ENCODE results near the gene ZNF24. TPM values are rescaled to one million over a fixed set of nuclear protein-coding genes. Genes with fewer than 3 reads are reported as not detected.
A peak's percentile ranks its signal among the peaks of the same experiment; 100 is the strongest.

The ZNF24 gene
- total RNA-seq: 53.1 TPM

DNA sequence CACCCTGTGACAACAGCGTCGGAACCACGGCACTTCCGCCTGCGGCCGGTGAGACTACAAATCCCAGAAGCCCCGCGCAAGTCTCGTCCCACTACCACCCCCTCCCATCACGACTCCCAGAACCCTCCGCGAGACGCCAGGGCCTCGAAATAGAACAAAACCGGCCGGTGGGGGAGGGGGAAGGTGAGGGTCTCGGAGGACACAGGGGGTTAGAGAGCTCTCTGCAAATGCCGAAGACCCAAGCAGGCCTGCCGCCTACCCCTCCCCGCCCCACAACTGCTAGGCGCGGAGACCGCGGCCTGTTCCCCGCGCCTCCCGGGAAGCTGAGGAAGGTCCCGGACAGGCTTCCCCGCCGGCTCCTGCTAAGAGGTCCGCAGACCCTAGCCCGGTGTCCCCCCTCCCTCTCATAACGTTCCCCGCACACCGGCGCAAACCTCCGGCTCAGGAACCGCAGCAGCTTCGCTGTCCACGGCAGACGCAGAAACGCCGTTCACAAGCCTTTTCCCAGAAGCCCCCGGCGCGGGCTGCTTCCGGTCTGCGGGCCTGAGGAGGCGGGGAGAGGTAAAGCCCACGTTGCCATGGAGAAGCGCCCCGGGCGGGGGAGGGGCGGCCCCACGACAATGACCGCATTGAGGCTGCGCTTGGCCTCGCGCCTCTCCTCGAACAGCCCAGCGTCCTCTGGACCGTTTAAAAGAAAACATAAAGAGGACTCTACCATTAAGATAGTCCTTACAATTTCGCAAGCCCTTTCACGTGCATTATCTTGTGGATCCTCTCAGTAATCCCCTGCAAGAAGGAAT lies at the start of gene ZNF24:
ZNF24 (minus strand) TSS at position 485 of the 800 bp plus-strand sequence. CDS start 3,770 bp downstream, outside the sequence.
- DNase-seq (ENCODE audit: low spot score): peak; percentile 96

DNA sequence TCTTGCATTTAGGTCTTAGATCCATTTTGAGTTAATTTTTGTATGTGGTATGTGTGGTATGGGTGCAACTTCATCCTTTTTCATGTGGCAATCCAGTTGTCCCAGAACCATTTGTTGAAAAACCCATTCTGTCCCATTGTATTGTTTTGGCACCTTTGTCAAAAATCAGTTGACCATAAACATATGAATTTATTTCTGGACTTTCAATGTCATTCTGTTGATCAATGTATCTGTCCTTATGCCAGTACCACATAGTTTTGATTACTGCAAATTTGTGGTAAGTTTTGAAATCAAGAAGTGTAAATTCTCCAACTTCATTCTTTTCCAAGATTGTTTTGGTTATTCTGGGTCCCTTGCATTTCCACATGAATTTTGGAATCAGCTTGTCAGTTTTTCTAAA lies 49.5 kb upstream of the ZNF24 start:
- DNase-seq (ENCODE audit: low spot score): no peak

DNA sequence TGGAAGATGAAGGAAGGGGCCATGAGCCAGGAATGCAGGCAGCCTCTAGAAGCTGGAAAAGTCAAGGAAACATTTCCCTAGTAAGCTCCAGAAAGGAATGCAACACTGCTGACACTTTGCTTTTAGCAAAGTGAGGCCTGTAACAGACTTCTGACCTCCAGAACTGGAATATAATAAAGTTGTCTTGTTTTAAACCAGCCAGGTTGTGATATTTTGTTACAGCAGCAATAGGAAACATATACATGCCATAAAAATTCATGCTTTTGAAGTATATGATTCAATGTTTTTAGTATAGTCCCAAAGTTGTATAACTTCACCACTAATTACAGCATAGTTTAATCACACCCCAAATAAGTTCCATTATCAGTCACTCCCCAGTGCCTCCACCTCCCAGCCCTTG lies 48.2 kb upstream of the ZNF24 start:
- no peak for DNase-seq (ENCODE audit: low spot score)

DNA sequence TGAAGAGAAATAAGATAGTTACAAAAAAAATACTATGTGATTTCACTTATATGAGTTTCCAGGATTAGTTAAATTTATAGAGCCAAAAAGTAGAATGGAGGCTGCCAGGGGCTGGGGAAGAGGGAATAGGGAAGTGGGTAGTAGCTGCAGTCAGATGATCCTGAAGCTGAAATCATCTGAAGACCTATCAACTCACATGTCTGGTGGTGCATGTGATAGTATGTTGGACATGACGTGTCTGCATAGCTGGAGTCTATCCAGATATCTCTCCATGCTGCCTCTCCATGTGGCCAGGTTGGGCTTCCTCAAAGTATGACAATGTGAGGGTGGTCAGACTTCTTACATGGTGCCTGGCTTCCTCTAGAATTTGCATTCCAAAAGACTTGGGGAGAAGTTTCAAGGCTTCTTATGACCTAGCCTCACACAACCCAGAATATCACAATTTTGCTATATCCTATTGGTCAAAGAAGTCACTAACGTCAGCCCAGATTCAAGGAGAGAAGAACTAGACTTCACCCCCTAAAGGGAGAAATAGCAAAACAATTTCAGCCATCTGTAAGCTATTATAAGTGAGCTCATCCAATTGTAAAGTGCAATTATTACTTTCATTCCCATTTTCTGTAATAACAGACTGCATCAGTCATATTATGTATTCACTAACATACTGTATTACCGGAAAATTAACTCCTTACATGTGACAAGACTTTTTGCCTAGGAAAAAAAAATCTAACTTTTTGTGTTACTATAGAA lies 46.9 kb upstream of the ZNF24 start:
- no peak for DNase-seq (ENCODE audit: low spot score)

DNA sequence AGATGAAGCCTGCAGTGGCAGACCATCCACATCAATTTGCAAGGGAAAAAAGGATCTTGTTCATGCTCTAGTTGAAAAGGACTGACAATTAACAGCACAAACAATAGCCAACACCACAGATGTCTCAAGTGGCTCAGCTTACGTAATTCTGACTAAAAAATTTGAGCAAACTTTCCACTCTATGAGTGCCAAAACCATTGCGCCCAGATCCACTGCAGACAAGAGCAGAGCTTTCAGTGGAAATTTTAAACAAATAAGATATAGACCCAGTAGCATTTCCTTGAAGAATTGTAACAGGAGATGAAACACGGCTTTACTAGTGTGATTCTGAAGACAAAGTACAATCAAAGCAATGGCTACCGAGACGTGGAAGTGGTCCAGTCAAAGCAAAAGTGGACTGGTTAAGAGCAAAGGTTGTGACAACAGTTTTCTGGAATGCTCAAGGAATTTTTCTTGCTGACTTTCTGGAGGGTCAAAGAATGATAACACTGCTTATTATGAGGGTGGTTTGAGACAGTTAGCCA lies 44.9 kb upstream of the ZNF24 start:
- DNase-seq (ENCODE audit: low spot score): no peak

DNA sequence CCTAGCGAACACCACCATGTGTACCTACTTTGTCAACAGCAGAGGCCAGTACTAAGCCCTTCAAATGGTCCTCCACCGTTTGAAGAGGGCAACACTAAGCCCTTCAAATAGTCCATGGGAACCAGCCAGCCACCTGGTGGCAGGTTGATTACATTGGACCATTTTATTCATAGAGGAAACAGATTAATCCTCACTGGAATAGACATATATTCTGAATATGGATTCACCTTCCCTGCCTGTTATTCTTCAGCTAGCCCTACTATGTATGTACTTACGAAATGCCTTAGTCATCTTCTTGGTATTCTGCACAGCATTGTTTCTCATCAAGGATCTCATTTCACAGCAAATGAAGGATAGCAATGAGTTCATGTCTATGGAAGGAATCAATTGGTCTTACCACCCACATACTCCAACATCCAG lies 42.9 kb upstream of the ZNF24 start:
- no peak for DNase-seq (ENCODE audit: low spot score)

DNA sequence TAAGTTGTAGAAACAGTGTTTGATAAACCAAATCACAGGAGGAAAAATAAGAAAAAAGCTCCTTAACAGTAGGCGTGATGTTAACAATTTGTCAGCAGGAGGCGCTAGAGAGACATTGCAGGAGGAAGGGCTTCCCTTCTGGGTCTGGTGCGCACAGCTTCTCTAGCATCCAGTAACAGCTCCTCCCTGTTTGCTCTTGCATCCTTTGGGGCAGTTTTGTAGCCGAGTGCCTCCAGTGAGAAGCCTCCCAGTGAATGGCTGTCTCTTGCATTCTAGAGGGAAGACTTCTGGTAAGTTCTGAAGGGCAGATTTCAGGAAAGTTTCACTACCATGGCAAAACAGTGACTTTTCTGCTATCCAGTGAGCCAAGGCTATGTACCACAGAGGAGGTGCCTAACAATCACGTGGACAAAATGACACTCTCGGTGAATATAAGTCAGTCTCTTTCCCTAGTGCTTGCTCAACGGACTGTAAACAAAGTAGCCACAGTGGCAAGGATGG lies 42.4 kb upstream of the ZNF24 start:
- peak; percentile 70 for DNase-seq (ENCODE audit: low spot score)

DNA sequence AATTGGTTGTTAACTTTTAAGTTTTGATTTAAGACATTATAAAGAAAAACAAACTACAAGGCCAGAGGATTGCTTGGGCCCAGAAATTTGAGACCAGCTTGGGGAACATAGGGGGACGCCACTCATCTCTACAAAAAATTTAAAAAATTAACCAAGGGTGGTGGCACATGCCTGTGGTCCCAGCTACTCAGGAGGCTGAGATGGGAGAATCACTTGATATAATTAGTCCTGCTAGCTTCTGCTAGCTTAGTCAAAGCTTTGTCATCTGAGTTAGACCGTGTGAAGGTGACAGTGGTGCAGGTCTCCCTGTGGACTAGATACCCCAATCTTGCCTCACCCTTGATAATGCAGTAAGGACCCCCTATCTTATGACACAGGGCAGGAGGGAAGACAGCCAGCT lies 38.9 kb upstream of the ZNF24 start:
- DNase-seq (ENCODE audit: low spot score): no peak

DNA sequence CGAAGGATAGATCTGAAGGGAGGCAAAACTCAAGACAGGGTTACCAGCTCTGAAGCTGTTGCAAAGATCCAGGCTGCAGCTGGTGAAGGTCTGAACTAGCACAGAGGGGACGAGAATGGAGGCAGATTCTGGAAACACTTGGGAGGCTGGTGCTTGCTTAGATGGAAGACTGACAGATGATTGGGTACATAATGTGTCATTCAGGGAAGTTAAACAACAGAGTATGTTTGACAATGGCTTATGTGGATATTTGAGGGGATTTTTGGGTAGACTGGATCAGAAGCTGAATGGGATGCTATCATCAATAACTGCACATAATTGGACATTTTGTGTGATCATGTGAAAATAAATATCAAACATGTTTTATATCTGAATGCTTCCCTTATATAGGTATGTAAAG lies 35.2 kb upstream of the ZNF24 start:
- DNase-seq (ENCODE audit: low spot score): no peak

DNA sequence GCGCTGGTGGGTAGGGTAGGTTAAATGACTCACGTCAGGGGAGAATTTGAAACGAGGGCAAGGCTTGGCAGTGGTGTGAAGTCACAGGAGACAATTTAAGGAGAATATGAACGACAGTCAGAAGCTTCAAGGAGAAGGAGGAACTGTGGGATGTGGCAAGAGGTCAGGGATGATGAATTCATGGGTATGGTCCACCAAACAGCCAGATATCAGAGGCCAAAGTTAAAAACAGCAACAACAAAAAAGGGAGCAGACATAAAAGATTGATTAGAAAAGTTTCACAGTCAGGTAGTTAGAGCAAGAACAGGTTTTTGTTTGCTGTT lies 34.3 kb upstream of the ZNF24 start:
- no peak for DNase-seq (ENCODE audit: low spot score)

DNA sequence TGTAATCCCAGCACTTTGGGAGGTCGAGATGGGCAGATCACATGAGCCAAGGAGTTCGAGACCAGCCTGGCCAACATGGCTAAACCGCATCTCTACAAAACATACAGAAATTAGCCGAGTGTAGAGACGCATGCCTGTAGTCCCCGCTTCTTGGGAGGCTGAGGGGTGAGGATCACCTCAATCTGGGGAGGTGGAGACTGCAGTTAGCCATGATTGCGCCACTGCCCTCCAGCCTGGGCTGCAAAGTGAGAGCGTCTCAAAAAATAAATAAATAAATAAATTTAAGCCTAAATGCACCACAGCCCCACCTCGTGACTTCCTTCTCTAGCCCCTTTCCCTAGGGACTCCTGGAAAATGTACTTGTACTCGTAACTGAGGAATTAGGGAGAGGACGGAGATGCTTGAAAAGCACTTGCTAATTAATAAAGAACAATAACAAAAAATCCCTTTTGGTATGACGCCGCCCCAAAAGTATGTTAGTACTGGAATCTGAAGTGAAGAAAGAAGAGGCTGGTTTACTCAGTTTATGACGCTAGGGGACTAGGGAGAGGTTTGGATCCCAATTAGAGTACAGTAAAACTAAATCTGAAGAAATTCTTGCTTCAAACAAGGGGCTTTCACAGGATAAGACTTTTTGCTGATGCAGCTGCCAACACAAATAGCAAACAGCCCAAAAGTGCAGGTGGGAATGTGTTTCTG lies 33.8 kb upstream of the ZNF24 start:
- DNase-seq (ENCODE audit: low spot score): no peak

DNA sequence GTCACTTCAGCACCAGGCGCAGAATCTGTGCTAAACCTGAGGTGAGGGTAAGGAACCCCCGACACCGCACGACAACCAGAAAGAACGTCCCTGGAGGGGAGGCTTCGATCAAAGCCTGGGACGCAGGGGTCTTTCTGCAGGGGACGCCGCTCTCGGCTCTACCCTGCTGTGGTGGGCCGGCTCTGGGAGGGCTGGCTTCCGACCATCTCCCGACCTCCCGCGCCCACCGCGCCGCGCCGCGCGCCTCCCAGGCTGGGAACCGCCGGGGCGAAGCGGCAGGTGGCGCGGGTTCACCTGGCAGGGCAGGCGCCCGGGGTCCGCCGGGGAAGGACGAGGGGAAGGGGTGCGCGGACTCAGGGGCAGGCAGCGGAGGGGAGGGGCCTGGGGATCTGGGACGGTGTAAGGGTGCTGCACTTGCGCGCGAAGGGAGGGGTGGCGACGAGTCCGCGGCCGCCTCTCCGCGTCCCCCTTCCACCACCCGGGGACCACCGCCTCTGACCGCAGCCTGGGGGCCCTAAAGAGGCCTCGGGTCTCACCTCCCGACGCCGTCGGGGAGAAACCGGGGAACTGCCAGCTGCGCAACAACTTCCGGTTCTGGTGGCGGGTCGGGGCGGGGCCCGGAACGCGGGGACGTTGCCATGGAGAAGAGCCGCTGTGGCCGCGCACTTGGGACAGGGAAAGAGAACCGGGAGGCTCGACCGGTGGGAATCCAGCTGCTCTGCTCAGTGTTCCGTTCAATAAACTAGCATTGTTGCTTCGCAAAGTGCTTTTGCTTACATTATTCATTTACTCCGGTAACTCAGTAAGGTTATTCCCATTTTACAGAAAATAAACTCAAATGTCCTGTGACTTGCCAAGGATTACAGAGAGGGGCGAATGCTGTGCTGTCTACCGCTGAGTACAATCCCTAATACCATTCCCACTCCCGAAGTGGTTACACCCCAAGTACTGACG lies 32.8 kb upstream of the ZNF24 start, which contains the start of gene ZNF396:
ZNF396 (minus strand) TSS at position 596 of the 954 bp plus-strand sequence. CDS start 3,045 bp downstream, outside the sequence.
- peak; percentile 80 for DNase-seq (ENCODE audit: low spot score)

DNA sequence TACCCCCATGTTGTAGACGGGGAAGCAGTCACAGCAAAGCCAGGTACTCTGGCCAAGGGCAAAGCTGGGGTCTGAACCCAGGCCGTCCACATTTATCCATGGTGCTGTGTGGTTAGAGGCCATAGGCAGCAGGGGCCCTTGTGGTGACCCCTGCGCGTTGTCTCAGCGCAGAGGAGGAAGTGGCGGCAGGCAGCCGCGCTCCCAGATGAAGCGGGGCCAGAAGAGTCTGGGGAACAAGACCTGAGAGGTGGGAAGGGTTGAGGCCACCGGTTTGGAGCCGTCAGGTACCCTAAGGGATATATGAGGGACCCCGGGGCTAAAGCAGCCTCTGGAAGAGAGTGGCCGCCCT lies 32.1 kb upstream of the ZNF24 start:
- peak; percentile 22 for DNase-seq (ENCODE audit: low spot score)

DNA sequence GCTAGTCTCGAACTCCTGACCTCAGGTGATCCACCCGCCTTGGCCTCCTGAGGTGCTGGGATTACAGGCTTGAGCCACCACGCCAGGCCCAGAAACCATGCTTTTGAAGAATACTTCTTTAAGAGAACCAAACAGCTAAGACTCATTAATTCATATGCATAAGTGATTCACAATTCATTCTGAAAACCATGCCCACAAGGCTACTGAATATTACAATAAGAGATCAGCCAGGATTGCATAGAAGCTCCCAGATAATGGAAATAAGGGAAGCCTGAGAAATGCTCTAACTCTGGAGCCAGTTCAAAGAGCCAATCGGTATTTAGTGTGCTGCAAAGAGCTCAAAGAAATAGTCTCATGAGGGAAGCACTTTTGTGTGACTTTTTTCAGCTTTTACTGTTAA lies 30.5 kb upstream of the ZNF24 start:
- DNase-seq (ENCODE audit: low spot score): no peak

DNA sequence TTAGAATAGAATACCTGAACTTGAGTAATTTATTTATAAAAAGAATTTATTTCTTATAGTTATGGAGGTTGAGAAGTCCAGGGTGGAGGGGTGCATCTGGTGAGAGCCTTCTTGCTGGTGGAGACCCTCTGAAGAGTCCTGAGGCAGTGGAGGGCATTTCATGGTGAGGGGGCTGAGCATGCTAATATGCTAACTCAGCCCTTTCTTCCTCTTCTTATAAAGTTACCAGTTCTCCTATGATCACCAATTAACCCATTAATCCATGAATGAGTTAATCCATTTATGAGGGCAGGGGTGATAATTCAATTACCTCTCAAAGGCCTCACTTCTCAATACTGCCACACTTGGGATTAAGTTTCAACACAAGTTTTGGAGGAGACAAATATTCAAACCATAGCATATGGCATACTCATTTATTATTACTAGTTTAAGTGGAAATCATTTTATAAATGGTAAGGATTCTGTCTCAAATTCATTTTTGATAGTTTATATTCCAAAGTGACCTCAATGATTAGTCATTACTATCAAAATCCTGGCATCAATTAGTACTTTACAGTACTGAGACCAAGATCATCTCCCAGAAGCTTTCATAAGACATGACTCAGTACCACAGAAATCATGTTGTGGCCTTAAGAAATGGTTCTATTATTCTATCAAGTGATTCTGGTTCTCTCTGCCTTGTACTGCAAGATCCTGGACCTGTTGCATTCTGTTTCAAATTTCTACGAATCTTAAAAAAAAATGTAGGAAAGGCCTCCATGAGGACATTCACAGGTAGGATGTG lies 27.4 kb upstream of the ZNF24 start:
- no peak for DNase-seq (ENCODE audit: low spot score)

DNA sequence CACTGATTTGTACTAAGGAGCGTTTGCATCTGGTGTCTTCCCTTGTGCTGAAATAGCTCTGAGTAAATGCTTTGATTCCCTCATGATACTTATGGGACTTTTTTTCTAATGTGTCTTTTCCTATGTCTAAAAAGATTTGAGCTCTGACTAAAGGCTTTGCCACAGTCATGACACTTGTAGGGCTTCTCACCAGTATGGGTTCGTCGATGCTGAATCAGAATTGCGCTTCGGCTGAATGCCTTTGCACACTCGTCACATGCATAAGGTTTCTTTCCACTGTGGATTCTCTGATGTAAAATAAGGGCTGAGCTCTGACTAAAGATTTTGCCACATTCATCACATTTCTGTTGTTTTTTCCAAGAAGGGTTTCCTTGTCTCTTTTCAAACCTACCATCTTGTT lies 24.9 kb upstream of the ZNF24 start:
- DNase-seq (ENCODE audit: low spot score): no peak

DNA sequence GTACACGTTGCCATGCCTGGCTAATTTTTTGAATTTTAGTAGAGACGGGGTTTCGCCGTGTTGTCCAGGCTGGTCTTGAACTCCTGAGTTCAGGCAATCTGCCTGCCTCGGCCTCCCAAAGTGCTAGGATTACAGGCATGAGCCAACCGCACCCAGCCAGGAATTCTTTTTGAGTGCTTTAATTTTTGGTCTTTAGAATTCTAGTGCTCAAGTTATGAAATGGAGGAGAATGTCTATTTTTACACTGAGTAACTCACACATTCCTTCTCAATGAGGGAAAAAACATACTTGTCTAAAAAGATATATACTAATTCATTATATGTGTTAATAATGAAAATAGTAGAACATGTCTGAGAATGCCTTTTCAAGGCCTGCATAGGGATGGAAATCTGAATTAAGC lies 24.4 kb upstream of the ZNF24 start:
- DNase-seq (ENCODE audit: low spot score): no peak

DNA sequence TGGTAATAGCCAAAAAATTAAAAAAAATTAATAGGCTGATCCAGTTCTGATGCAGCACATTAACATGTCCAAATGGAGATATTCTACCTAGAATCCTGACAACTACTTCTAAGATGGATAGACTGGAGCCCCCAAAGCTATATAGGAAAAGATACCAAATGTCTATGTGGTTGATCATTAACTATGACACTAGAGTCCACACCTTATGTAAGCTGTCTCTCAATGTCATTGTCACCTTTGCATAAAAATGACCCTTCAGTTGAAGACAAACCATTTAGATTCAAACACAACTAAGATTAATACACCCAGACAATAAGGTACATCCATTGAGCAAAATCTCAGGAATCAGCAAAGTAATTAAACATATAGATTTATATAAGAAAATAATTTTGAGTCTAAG lies 18.3 kb upstream of the ZNF24 start:
- DNase-seq (ENCODE audit: low spot score): no peak

DNA sequence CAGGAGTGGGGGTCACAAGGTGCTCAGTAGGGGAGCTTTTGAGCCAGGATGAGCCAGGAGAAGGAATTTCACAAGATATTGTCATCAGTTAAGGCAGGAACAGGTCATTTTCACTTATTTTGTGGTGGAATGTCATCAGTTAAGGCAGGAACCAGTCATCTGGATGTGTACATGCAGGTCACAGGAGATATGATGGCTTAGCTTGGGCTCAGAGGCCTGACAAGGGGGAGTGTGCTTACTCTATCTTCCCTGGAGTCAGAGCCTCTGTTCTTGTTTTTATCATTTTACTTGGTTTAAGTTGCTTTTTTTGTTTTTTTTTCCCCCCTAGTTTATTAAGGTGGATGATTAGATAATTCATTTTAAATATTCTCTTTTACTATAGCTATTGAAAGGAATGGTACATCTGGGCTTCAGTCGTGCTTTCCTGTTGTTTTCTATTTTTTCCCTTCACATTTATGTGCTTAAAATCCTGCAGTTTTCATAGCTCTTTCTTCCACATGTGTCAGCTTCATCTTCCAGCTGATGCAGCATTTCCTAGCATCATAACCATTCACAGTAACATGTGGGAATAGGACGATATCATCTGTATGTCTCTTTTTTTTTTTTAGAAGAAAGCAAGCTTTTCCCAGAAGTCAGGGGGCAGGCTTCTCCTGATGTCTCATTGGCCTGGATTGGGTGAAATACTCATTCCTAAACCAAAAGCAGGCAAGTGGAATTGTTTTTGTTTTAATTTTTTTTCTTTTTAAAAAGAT lies 17.5 kb upstream of the ZNF24 start:
- DNase-seq (ENCODE audit: low spot score): no peak

Measured in mucosa of gallbladder (tissue), 1 donor.